ENCODE results near the gene LCOR. TPM values are rescaled to one million over a fixed set of nuclear protein-coding genes. Genes with fewer than 3 reads are reported as not detected.

Gene LCOR
- total and polyA plus RNA-seq, 9 of the 15 experiments (the other 6 are each of a cell fraction or from before 2014, with no cell fraction given): 3.6 to 25.2 (median 14.4) TPM

DNA sequence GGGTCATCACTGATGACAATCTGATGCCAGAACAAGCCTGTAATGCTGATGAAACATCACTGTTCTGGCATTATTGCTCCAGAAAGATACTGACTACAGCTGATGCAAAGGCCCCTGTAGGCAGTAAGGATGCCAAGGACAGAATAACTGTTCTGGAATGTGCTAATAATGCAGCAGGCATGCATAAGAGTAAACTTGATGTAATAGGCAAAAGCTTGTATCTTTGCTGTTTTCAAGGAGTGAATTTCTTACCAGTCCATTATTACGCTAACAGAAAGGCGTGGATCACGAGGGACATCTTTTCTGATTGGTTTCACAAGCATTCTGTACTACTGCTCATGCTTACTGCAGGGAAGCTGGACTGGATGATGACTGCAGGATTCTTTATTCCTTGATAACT lies 18.7 kb downstream of the LCOR start:
- peaks cover 2% of the 10 kb centered on the region; the same call in 1 of the 3 replicates for H3K36me3 ChIP-seq (ENCODE audit: control insufficient read depth, insufficient read depth, low read length)
- no peak overlapping the region for H3K9ac ChIP-seq (ENCODE audit: insufficient read depth in 1 of 2, low read depth in 2 of 2, low read length in 2 of 2)
- no peaks in the 10 kb centered on the region; the same call in 1 of the 2 replicates for H4K20me1 ChIP-seq (replicated peaks; ENCODE audit: control insufficient read depth, insufficient read depth, low read length)
- no peaks in the 10 kb centered on the region for H3K4me1 ChIP-seq (replicated peaks in 1 of 2; ENCODE audit: control insufficient read depth in 2 of 2, insufficient read depth in 2 of 2, low read length in 2 of 2)
- in situ Hi-C loops (cut with MboI) (no loop called here), intact Hi-C loops (cut with micrococcal nuclease) (no loop called here)
- no peaks in the 10 kb centered on the region for H3K9me3 ChIP-seq (replicated peaks; ENCODE audit: control insufficient read depth, insufficient read depth, low read depth, low read length)
- ATAC-seq (no peak), FAIRE-seq (no peak), DNase-seq (ENCODE audit: extremely low read depth in 1 of 4, low spot score in 3 of 4) (no peak)
- no peak overlapping the region for H2AFZ ChIP-seq (ENCODE audit: low read depth, low read length)
- TF ChIP-seq SMAD3 (CRISPR knock-in tag; conservative IDR thresholded peaks at IDR 0.05) (no peak), ZC3H11A (IDR thresholded peaks at IDR 0.05; ENCODE audit: low read depth, low read length) (no peak), MEF2A (IDR thresholded peaks at IDR 0.05; ENCODE audit: control insufficient read depth, low read depth, low read length) (no peak), ZNF140 (CRISPR knock-in tag; IDR thresholded peaks at IDR 0.05) (no peak), ZNF584 (CRISPR knock-in tag; IDR thresholded peaks at IDR 0.05; ENCODE audit: low read depth) (no peak), CTBP1 (IDR thresholded peaks at IDR 0.05; ENCODE audit: borderline replicate concordance) (no peak), NFIX (CRISPR knock-in tag; IDR thresholded peaks at IDR 0.05; ENCODE audit: low read depth) (no peak), NR2F6 (CRISPR knock-in tag; IDR thresholded peaks at IDR 0.05) (no peak), SMAD4 (CRISPR knock-in tag; conservative IDR thresholded peaks at IDR 0.05) (no peak), BRF2 (IDR thresholded peaks at IDR 0.05; ENCODE audit: borderline replicate concordance, insufficient read depth, insufficient read length) (no peak), ZFP1 (CRISPR knock-in tag; IDR thresholded peaks at IDR 0.05) (no peak), ZNF77 (CRISPR knock-in tag; IDR thresholded peaks at IDR 0.05) (no peak), EP400 (IDR thresholded peaks at IDR 0.05) (no peak), FOXK2 (conservative IDR thresholded peaks at IDR 0.05 in 1 of 2, IDR thresholded peaks at IDR 0.05 in 1 of 2; ENCODE audit: low read depth in 2 of 2) (no peak), E2F5 (CRISPR knock-in tag; IDR thresholded peaks at IDR 0.05) (no peak), ELF2 (CRISPR knock-in tag; IDR thresholded peaks at IDR 0.05) (no peak)
- TF ChIP-seq, protein P1, sequence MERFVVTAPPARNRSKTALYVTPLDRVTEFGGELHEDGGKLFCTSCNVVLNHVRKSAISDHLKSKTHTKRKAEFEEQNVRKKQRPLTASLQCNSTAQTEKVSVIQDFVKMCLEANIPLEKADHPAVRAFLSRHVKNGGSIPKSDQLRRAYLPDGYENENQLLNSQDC (CRISPR knock-in tag; IDR thresholded peaks at IDR 0.05): no peak
- TF ChIP-seq, protein P2, sequence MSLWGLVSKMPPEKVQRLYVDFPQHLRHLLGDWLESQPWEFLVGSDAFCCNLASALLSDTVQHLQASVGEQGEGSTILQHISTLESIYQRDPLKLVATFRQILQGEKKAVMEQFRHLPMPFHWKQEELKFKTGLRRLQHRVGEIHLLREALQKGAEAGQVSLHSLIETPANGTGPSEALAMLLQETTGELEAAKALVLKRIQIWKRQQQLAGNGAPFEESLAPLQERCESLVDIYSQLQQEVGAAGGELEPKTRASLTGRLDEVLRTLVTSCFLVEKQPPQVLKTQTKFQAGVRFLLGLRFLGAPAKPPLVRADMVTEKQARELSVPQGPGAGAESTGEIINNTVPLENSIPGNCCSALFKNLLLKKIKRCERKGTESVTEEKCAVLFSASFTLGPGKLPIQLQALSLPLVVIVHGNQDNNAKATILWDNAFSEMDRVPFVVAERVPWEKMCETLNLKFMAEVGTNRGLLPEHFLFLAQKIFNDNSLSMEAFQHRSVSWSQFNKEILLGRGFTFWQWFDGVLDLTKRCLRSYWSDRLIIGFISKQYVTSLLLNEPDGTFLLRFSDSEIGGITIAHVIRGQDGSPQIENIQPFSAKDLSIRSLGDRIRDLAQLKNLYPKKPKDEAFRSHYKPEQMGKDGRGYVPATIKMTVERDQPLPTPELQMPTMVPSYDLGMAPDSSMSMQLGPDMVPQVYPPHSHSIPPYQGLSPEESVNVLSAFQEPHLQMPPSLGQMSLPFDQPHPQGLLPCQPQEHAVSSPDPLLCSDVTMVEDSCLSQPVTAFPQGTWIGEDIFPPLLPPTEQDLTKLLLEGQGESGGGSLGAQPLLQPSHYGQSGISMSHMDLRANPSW (CRISPR knock-in tag; IDR thresholded peaks at IDR 0.05): no peak
- no peaks in the 10 kb centered on the region for H3K9me1 ChIP-seq (ENCODE audit: control insufficient read depth, insufficient read depth, low read length)
- CTCF ChIA-PET (ENCODE audit: low intra/inter-chr PET ratio): no interaction called here
- POLR2A ChIA-PET: interaction anchor here (1.1 to 1.4 kb wide), 2 partner anchors 9 to 43 kb away, joined by 3 to 5 read pairs; no protein-coding TSS in a partner anchor
- no peaks in the 10 kb centered on the region for H3K27me3 ChIP-seq (ENCODE audit: control insufficient read depth in 2 of 2, insufficient read depth in 2 of 2, low read length in 2 of 2)
- H3K79me2 ChIP-seq (ENCODE audit: control insufficient read depth, insufficient read depth, low read length): peaks cover 91% of the 10 kb centered on the region
- BruUV-seq (replicated peaks): no TSS peak
- H3K4me2 ChIP-seq (ENCODE audit: insufficient read depth, low read length): no peak overlapping the region
- no peak overlapping the region for H3K4me3 ChIP-seq
- no peak overlapping the region for H3K27ac ChIP-seq (ENCODE audit: extremely low read depth, low read depth, low read length)
- WGBS (ENCODE audit: insufficient coverage, low coverage, missing lambda C conversion rate): 90% methylated on average over 2 of the region's 3 CpGs
